ENCODE results near the gene DGKQ. TPM values are rescaled to one million over a fixed set of nuclear protein-coding genes. Genes with fewer than 3 reads are reported as not detected.

Gene DGKQ
- total and polyA plus RNA-seq, 2 of the 8 experiments (the other 6 are each of a cell fraction or from before 2014, with no cell fraction given) = 7.3 to 9.7 TPM

DNA sequence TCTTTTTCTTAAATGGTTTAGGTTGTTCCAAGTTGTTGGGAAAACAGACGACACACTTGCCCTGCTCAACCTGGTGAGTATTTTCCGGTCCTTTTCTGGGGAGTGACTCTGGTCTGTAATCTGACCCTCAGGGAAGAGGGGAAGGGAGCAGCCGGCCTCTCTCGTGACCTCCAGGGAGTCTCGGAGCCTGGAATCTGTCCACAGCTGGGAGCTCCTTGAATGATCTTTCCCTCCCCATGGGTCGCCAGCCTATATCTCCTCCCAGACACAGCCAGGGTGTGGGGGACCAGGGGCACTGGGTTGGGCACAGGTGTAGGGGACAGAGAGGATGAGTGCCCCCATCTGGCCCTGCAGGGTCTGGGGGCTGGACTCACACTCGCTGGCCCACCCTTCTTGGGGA lies 22.2 kb downstream of the DGKQ start:
- CTCF ChIA-PET (ENCODE audit: partially characterized antibody) = no interaction called here
- Histone ChIP-seq H4K91ac (replicated peaks; ENCODE audit: insufficient read length, low read length) (no peak overlapping the region), H3K23ac (ENCODE audit: insufficient read length) (no peak overlapping the region), H2AFZ (ENCODE audit: low read length) (no peak overlapping the region), H3K14ac (ENCODE audit: insufficient read length) (no peak overlapping the region), H3K36me3 (ENCODE audit: control insufficient read depth in 2 of 4, insufficient read depth in 4 of 4, low read length in 3 of 4) (no peaks in the 10 kb centered on the region), H2BK15ac (ENCODE audit: low read length) (no peak overlapping the region), H4K20me1 (replicated peaks in 1 of 2; ENCODE audit: control insufficient read depth in 1 of 2, insufficient read depth in 2 of 2, low read length in 2 of 2) (peaks cover 0 to 2% of the 10 kb centered on the region in 2 experiments), H3K9ac (replicated peaks in 1 of 4; ENCODE audit: extremely low read depth in 1 of 4, low read depth in 3 of 4, low read length in 3 of 4) (no peak overlapping the region), H3K4me1 (replicated peaks in 1 of 4; ENCODE audit: control insufficient read depth in 3 of 4, insufficient read depth in 4 of 4, low read length in 3 of 4) (peaks cover 0 to 2% (median 0%) of the 10 kb centered on the region in 4 experiments; a peak in 1 of 7 replicates), H4K5ac (ENCODE audit: insufficient read length, low read depth, low read length) (no peak overlapping the region), H3K79me2 (ENCODE audit: control insufficient read depth in 1 of 2, insufficient read depth in 2 of 2, low read length in 2 of 2) (no peaks in the 10 kb centered on the region), H3K23me2 (ENCODE audit: low read depth, low read length) (no peaks in the 10 kb centered on the region; the same call in 1 of the 2 replicates), H3K18ac (ENCODE audit: extremely low read depth, low read length) (no peak overlapping the region), H2BK5ac (ENCODE audit: low read depth, low read length) (no peak overlapping the region), H2AK5ac (ENCODE audit: low read depth, low read length) (no peak overlapping the region), H3K79me1 (ENCODE audit: low read depth, low read length) (no peaks in the 10 kb centered on the region), H3K9me3 (ENCODE audit: insufficient read depth in 2 of 2, low read depth in 1 of 2, low read length in 1 of 2) (no peaks in the 10 kb centered on the region), H2BK20ac (ENCODE audit: low read length) (no peak overlapping the region), H3K27me3 (replicated peaks in 1 of 4; ENCODE audit: control insufficient read depth in 3 of 4, extremely low read depth in 1 of 4, insufficient read depth in 3 of 4, low read length in 3 of 4) (peaks cover 0 to 4% (median 0%) of the 10 kb centered on the region in 4 experiments; a peak in 3 of 7 replicates), H3K4ac (replicated peaks; ENCODE audit: insufficient read length, low read depth, low read length) (no peak overlapping the region), H2BK12ac (ENCODE audit: low read depth, low read length) (no peak overlapping the region), H3K56ac (replicated peaks; ENCODE audit: insufficient read length, low read depth, low read length) (no peak overlapping the region), H3K4me2 (ENCODE audit: insufficient read depth in 1 of 2, low read depth in 2 of 2, low read length in 2 of 2) (no peak overlapping the region), H2BK120ac (replicated peaks; ENCODE audit: low read depth, low read length) (no peak overlapping the region), H3K4me3 (ENCODE audit: extremely low read depth in 1 of 4, insufficient read depth in 2 of 4, low read depth in 3 of 4, low read length in 4 of 4) (no peak overlapping the region), H4K8ac (ENCODE audit: extremely low read depth, insufficient read depth, low read length) (no peak overlapping the region; the same call in 1 of the 2 replicates), H3K27ac (ENCODE audit: low read depth, low read length) (no peak overlapping the region)
- 72% methylated on average over 7 of the region's 7 CpGs; no CpG with 5 or more reads in 1 of the 2 experiments for WGBS, 2 experiments (ENCODE audit: extremely low coverage in 1 of 2, insufficient coverage in 1 of 2, insufficient read length in 1 of 2, insufficient replicate concordance in 2 of 2, low coverage in 1 of 2, low lambda C conversion rate in 2 of 2, missing lambda C conversion rate in 1 of 2)
- TF ChIP-seq TBP (IDR thresholded peaks at IDR 0.05; ENCODE audit: low read depth, low read length) (peak; percentile 59), KDM5A (IDR thresholded peaks at IDR 0.05; ENCODE audit: low read length) (no peak)
- FAIRE-seq (no peak), DNase-seq (ENCODE audit: low read depth in 1 of 2, low spot score in 2 of 2) (no peak)
- POLR2A ChIA-PET (ENCODE audit: partially characterized antibody) = no interaction called here

Data from H1 (cell line).